K562 (cell line): ENCODE data around the gene FOXR1. TPM values are rescaled to one million over a fixed set of nuclear protein-coding genes. Genes with fewer than 3 reads are reported as not detected.

ENCODE experiments used
- ATAC-seq: fragments of 200-7000 bp; cut with Tn5 transposase; 3 replicates; pipeline ENCODE4 v1.9.1; 2020; ENCODE audit warnings: moderate library complexity
- BruUV-seq: library from RNA; stranded (reverse); fragments of 400-500 nt; replicated peaks from 2 replicates; lab custom pipeline; 2021; lab: Mats Ljungman, UMichigan
- CTCF ChIA-PET: fragments of 300-600 bp; formaldehyde crosslinking; extraction: SDS; loops from one replicate; lab custom pipeline; 2021; ENCODE audit warnings: low intra/inter-chr PET ratio; lab: Yijun Ruan, JAX
- POLR2A ChIA-PET: fragments of 300-600, 350-650 bp; sonication (Branson Sonifier 250); formaldehyde crosslinking; extraction: SDS; loops from one replicate; lab custom pipeline; 2021; ENCODE audit warnings: antibody characterized with exemption, inconsistent platforms; lab: Yijun Ruan, JAX
- DNase-seq, 4 experiments: peaks; one replicate each; pipeline versions ENCODE4 v3.0.0 to v3.0.0-alpha.2; 2011 to 2018; ENCODE audit warnings: low spot score in 3 of 4, mixed read lengths in 3 of 4; ENCODE audit errors: extremely low read depth in 1 of 4
- FAIRE-seq: peaks from 2 replicates; lab custom pipeline; 2011; peaks lifted over from hg19 to GRCh38; lab: Jason Lieb, UNC
- H2AFZ ChIP-seq: 2 replicates; pipeline ENCODE4 v1.6.0; 2011; ENCODE audit warnings: low read depth, low read length, control low read depth, inconsistent platforms
- H3K27ac ChIP-seq: fragments of 200-600 bp; 3 replicates; pipeline ENCODE4 v1.8.0; 2011; ENCODE audit warnings: low read depth, mild to moderate bottlenecking, control low read depth, inconsistent platforms, low read length, moderate library complexity, mixed read lengths; ENCODE audit errors: extremely low read depth
- H3K27me3 ChIP-seq, 2 experiments: fragments of 300-600 bp in 1 of 2; 2 replicates in 1 of 2; 3 replicates in 1 of 2; pipeline versions ENCODE4 v1.6.0 to v1.8.0; 2011; ENCODE audit warnings: inconsistent platforms in 2 of 2, low read length in 2 of 2, mild to moderate bottlenecking in 1 of 2, mixed read lengths in 1 of 2, moderate library complexity in 1 of 2; ENCODE audit not compliant: control insufficient read depth in 2 of 2, insufficient read depth in 2 of 2
- H3K36me3 ChIP-seq: fragments of 300-600 bp; 3 replicates; pipeline ENCODE4 v1.8.0; 2011; ENCODE audit warnings: mild to moderate bottlenecking, low read length, inconsistent platforms; ENCODE audit not compliant: control insufficient read depth, insufficient read depth
- H3K4me1 ChIP-seq, 2 experiments: fragments of 200-600 bp in 1 of 2; replicated peaks in 1 of 2; 2 replicates in 1 of 2; 3 replicates in 1 of 2; pipeline versions ENCODE4 v1.5.1 to v1.8.0; 2011; ENCODE audit warnings: inconsistent platforms in 2 of 2, low read length in 2 of 2, mild to moderate bottlenecking in 1 of 2, mixed read lengths in 1 of 2, moderate library complexity in 1 of 2; ENCODE audit not compliant: control insufficient read depth in 2 of 2, insufficient read depth in 2 of 2
- H3K4me2 ChIP-seq: 2 replicates; pipeline ENCODE4 v1.6.1; 2011; ENCODE audit warnings: low read length, control low read depth, inconsistent platforms, mixed read lengths; ENCODE audit not compliant: insufficient read depth
- H3K4me3 ChIP-seq: fragments of 200-600 bp; sonication (generic), shearing (Covaris generic); 2 replicates; pipeline ENCODE4 v1.5.1; 2016; ENCODE audit warnings: control low read depth, inconsistent platforms
- H3K79me2 ChIP-seq: fragments of 200-600 bp; 3 replicates; pipeline ENCODE4 v1.8.0; 2011; ENCODE audit warnings: low read length, inconsistent platforms; ENCODE audit not compliant: control insufficient read depth, insufficient read depth
- H3K9ac ChIP-seq, 2 experiments: 2 replicates each; pipeline versions ENCODE4 v1.6.0 to v1.6.1; 2011; ENCODE audit warnings: low read depth in 2 of 2, low read length in 2 of 2, control low read depth in 1 of 2, inconsistent platforms in 1 of 2, mild to moderate bottlenecking in 1 of 2, mixed read lengths in 1 of 2; ENCODE audit not compliant: insufficient read depth in 1 of 2
- H3K9me1 ChIP-seq: one replicate; pipeline ENCODE4 v1.6.0; 2011; ENCODE audit warnings: inconsistent platforms, mild to moderate bottlenecking, low read length, moderate library complexity; ENCODE audit not compliant: control insufficient read depth, insufficient read depth
- H3K9me3 ChIP-seq: replicated peaks from 2 replicates; pipeline ENCODE4 v1.5.1; 2011; ENCODE audit warnings: low read depth, low read length, inconsistent platforms; ENCODE audit not compliant: control insufficient read depth, insufficient read depth
- H4K20me1 ChIP-seq: replicated peaks from 2 replicates; pipeline ENCODE4 v1.6.1; 2011; ENCODE audit warnings: low read length, inconsistent platforms, mixed read lengths; ENCODE audit not compliant: control insufficient read depth, insufficient read depth
- CHD4 ChIP-seq: fragments of 200-600 bp; sonication (generic); IDR thresholded peaks from 3 replicates; pipeline ENCODE4 v1.6.1; 2012; ENCODE audit warnings: low read depth, mild to moderate bottlenecking, mixed read lengths, low read length, inconsistent platforms; ENCODE audit not compliant: insufficient read depth, insufficient replicate concordance, poor library complexity, severe bottlenecking
- ESRRB ChIP-seq: fragments of 250-450 bp; sonication (Bioruptor Pico); IDR thresholded peaks from 2 replicates; pipeline ENCODE4 v1.5.0; 2020; ENCODE audit warnings: mild to moderate bottlenecking, moderate library complexity, borderline replicate concordance
- GABPB2 ChIP-seq: fragments of 250-450 bp; sonication (Bioruptor Pico); conservative IDR thresholded peaks from 2 replicates; pipeline ENCODE4 v1.5.1; 2021; ENCODE audit warnings: mild to moderate bottlenecking
- RFX5 ChIP-seq: IDR thresholded peaks from 2 replicates; pipeline ENCODE4 v1.6.1; 2011; ENCODE audit warnings: low read depth, mild to moderate bottlenecking, improper control_type of control experiment, low read length
- TOE1 ChIP-seq, 2 experiments: fragments of 450-650 bp in 1 of 2; sonication (generic) in 1 of 2; formaldehyde crosslinking in 1 of 2; IDR thresholded peaks; 2 replicates each; pipeline versions ENCODE4 v1.7.1 to v1.8.0; 2016 to 2022; ENCODE audit warnings: borderline replicate concordance in 2 of 2, mild to moderate bottlenecking in 2 of 2, antibody characterized with exemption in 1 of 2, inconsistent platforms in 1 of 2, low read depth in 1 of 2, missing genetic modification reagents in 1 of 2, moderate library complexity in 1 of 2
- in situ Hi-C: fragments of 300-500 bp; cut with MboI; formaldehyde crosslinking; loops from 4 replicates; pipeline ENCODE4 v1.15.0; 2018; ENCODE audit warnings: inconsistent platforms, mixed read lengths
- intact Hi-C: fragments of 100-400 bp; cut with micrococcal nuclease; formaldehyde crosslinking; loops from 2 replicates; pipeline ENCODE4 v1.14.2; 2022
- polyA plus RNA-seq, 8 experiments: library from polyadenylated mRNA; depleted of rRNA in 4 of 8; stranded (reverse) in 5 of 8; unstranded in 3 of 8; fragments of >200 nt; fragmentation: Nextera tagmentation in 2 of 8; fragmentation: Illumina TruSeq in 1 of 8; extraction: Ambion mirVana in 2 of 8; extraction: Trizol in 1 of 8; gene quantifications; 2 replicates each; pipeline versions ENCODE4 v1.2.1 to v1.2.3, GENCODE V29; 2011 to 2014; ENCODE audit warnings: inconsistent platforms in 1 of 8, missing spikeins in 1 of 8
- total RNA-seq, 7 experiments: library from RNA; depleted of rRNA in 6 of 7; stranded (reverse); fragments of >200 nt in 6 of 7; fragmentation: Illumina TruSeq in 2 of 7; extraction: Trizol in 2 of 7; gene quantifications; 2 replicates each; pipeline versions ENCODE4 v1.2.1 to v1.2.3, GENCODE V29; 2011 to 2021; ENCODE audit warnings: low replicate concordance in 1 of 7
- TF ChIP-seq, protein P1 (sequence below): fragments of 250-450 bp; sonication (Bioruptor Pico); IDR thresholded peaks from 2 replicates; pipeline ENCODE4 v1.4.0; 2020; ENCODE audit warnings: mild to moderate bottlenecking, moderate library complexity
- TF ChIP-seq, protein P2 (sequence below): conservative IDR thresholded peaks from 2 replicates; pipeline ENCODE4 v1.6.1; 2011; ENCODE audit warnings: low read depth, mild to moderate bottlenecking, low read length; ENCODE audit not compliant: control insufficient read depth

The FOXR1 gene
- total and polyA plus RNA-seq, 9 of the 15 experiments (the other 6 are each of a cell fraction or from before 2014, with no cell fraction given), result not detected

DNA sequence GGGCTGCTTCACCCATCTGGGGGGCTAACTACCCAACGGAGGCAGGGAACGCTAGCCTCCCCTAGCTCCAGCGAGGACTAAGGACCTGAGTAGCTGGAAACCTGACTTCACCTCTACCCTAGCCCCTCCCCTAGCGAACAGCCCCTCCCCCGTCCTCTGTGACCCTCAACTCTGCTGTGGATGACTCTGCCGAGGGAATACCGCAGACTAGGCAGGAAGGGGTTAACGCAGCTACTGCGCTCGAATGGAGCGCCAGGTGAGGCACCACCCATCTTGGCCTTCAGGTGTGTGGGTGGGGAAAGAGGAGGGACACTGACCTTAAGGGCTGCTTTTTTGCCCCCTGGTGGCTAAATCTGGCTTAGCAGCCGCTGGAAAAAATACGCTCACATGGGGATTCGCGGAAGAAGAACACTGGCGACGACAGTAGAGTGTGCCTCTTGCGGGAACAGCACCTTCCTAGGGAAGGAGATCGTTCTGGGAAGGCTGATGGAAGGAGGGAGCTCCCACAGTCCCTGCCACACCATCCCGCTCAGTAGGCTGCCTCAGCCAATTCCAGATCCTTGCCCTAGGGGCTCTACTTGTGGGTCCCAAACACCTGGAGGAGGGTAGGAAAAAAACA is 41.4 kb upstream of the FOXR1 start (continued):
- TF ChIP-seq CHD4 (no peak), RFX5 (no peak)

DNA sequence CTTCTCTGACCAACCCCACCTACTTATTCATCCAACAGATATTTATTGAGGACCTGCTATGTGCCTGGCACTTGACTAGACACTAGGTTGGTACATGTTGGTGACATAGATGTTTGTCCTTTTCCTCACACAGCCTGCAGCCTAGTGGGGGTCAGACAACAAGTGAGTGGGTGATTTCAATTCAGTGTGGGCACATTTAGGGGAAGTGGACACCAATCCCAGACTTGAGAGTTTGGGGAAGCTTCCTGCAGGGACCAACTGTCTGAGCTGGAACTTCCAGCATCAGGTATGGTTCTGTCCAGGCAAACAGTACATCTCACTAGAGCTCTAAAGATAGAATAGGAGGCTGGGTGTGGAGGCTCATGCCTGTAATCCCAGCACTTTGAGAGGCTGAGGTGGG is 40.0 kb upstream of the FOXR1 start:
- Histone ChIP-seq H2AFZ (no peak overlapping the region), H3K4me3 (no peak overlapping the region), H3K4me1 (peaks cover 8 to 29% of the 10 kb centered on the region in 2 experiments; a peak in 4 of 5 replicates), H3K36me3 (no peaks in the 10 kb centered on the region), H3K27ac (no peak overlapping the region), H4K20me1 (no peaks in the 10 kb centered on the region), H3K9me3 (no peaks in the 10 kb centered on the region), H3K79me2 (no peaks in the 10 kb centered on the region), H3K4me2 (no peak overlapping the region), H3K27me3 (no peaks in the 10 kb centered on the region; a peak in 1 of 5 replicates), H3K9ac (no peak overlapping the region), H3K9me1 (no peaks in the 10 kb centered on the region)
- in situ Hi-C loops, result no loop called here
- DNase-seq, result no peak
- FAIRE-seq, result no peak
- ATAC-seq, result no peak
- no TSS peak for BruUV-seq
- ChIA-PET CTCF (interaction anchor here (0.6 to 2.8 kb wide), 2 partner anchors 25 to 259 kb away, joined by 3 to 25 read pairs; no protein-coding TSS in a partner anchor), POLR2A (no interaction called here)
- TF ChIP-seq GABPB2 (CRISPR knock-in tag), result no peak
- TF ChIP-seq, protein P1, sequence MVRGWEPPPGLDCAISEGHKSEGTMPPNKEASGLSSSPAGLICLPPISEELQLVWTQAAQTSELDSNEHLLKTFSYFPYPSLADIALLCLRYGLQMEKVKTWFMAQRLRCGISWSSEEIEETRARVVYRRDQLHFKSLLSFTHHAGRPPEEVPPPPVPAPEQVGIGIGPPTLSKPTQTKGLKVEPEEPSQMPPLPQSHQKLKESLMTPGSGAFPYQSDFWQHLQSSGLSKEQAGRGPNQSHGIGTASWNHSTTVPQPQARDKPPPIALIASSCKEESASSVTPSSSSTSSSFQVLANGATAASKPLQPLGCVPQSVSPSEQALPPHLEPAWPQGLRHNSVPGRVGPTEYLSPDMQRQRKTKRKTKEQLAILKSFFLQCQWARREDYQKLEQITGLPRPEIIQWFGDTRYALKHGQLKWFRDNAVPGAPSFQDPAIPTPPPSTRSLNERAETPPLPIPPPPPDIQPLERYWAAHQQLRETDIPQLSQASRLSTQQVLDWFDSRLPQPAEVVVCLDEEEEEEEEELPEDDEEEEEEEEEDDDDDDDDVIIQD (CRISPR knock-in tag), result no peak
- no peak for TF ChIP-seq ESRRB
- TF ChIP-seq TOE1 (IDR thresholded peaks at IDR 0.05; ENCODE audit: borderline replicate concordance), result no peak
- TF ChIP-seq TOE1 (CRISPR knock-in tag; IDR thresholded peaks at IDR 0.05; ENCODE audit: borderline replicate concordance, low read depth), result no peak
- TF ChIP-seq, protein P2, sequence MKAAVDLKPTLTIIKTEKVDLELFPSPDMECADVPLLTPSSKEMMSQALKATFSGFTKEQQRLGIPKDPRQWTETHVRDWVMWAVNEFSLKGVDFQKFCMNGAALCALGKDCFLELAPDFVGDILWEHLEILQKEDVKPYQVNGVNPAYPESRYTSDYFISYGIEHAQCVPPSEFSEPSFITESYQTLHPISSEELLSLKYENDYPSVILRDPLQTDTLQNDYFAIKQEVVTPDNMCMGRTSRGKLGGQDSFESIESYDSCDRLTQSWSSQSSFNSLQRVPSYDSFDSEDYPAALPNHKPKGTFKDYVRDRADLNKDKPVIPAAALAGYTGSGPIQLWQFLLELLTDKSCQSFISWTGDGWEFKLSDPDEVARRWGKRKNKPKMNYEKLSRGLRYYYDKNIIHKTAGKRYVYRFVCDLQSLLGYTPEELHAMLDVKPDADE, result no peak
- intact Hi-C loops, result no loop called here
